ENCODE results near the gene FXYD5.

FXYD5 gene

DNA sequence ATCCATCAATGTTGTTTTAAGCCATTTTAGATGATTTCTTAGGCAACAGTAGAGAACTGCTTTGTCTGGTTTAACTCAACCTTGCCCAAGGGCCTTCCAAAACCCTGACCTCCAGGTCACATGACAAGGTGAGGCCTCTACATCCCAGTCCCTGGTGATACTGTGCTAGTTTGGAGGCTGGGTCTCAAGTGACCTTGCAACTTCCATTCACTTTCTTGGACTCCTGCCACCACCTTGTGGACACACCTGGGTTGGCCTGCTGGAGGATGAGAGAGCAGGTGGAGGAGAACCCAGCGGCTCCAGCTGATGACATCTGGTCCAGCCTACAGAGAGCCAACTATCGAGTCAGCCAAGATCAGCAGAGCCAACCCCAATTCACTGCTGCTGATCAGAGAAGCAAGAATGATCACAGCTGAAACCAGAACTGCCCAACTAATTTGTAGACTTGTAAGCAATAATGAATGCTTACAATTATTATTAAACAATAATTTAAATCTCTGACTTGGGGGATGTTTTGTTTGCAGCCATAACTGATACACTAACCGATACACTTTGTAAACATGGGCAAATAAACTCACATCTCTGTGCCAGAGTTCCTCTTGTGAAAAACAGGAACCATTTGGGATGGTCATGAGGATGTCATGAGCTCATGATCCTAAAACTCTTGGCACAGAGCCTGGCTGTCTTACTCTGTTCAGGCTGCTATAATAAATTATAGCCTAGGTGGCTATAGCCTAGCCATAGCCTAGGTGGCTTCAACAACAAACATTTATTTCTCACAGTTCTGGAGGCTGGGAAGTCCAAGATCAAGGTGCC, 62.5 kb downstream of the FXYD5 start (continued):
- no peak for TF ChIP-seq TSHZ2 (CRISPR knock-in tag; IDR thresholded peaks at IDR 0.05)
- no peak for TF ChIP-seq OSR1 (CRISPR knock-in tag; IDR thresholded peaks at IDR 0.05)
- TF ChIP-seq ZFP30 (CRISPR knock-in tag; IDR thresholded peaks at IDR 0.05): no peak
- no peak for TF ChIP-seq ZNF565 (CRISPR knock-in tag; conservative IDR thresholded peaks at IDR 0.05; ENCODE audit: low read depth)

GRCh38 chr19:35217649-35217990, 63.1 kb downstream of the FXYD5 start:
- no peak for ATAC-seq
- no peak for TF ChIP-seq RARB (CRISPR knock-in tag; IDR thresholded peaks at IDR 0.05)
- no peak for TF ChIP-seq PATZ1 (CRISPR knock-in tag; IDR thresholded peaks at IDR 0.05; ENCODE audit: borderline replicate concordance)
- no peak for TF ChIP-seq ZNF565 (CRISPR knock-in tag; conservative IDR thresholded peaks at IDR 0.05; ENCODE audit: low read depth)
- TF ChIP-seq ZFP30 (CRISPR knock-in tag; IDR thresholded peaks at IDR 0.05): no peak
- no peak for TF ChIP-seq ISL1 (CRISPR knock-in tag; IDR thresholded peaks at IDR 0.05)
- TF ChIP-seq GLIS3 (CRISPR knock-in tag; IDR thresholded peaks at IDR 0.05): no peak
- TF ChIP-seq OSR1 (CRISPR knock-in tag; IDR thresholded peaks at IDR 0.05): no peak
- TF ChIP-seq TCF4 (CRISPR knock-in tag; IDR thresholded peaks at IDR 0.05; ENCODE audit: borderline replicate concordance): no peak
- TF ChIP-seq, protein P1, sequence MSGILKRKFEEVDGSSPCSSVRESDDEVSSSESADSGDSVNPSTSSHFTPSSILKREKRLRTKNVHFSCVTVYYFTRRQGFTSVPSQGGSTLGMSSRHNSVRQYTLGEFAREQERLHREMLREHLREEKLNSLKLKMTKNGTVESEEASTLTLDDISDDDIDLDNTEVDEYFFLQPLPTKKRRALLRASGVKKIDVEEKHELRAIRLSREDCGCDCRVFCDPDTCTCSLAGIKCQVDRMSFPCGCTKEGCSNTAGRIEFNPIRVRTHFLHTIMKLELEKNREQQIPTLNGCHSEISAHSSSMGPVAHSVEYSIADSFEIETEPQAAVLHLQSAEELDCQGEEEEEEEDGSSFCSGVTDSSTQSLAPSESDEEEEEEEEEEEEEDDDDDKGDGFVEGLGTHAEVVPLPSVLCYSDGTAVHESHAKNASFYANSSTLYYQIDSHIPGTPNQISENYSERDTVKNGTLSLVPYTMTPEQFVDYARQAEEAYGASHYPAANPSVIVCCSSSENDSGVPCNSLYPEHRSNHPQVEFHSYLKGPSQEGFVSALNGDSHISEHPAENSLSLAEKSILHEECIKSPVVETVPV (CRISPR knock-in tag; IDR thresholded peaks at IDR 0.05): no peak
- TF ChIP-seq PPARA (CRISPR knock-in tag; IDR thresholded peaks at IDR 0.05; ENCODE audit: borderline replicate concordance): no peak
- no peak for TF ChIP-seq ZC3H10 (CRISPR knock-in tag; IDR thresholded peaks at IDR 0.05)

DNA sequence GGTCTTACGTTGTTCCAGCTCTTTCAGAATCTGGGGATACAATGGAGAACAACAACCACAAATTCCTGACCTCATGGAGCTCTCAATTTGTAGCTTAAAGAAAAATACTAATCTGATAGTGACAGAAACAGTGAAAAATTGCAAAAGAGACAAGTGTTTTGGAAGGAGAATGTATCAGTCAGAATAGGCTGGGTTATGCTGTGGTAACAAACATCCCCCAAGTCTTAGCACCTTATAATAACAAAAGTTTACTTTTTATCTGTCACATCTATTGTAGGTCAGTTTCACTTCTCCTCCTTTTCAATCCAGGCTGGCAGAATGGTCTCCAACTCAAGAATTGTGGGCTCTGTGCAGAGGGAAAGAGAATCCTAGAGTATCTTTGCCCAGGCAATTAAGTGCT, 64.5 kb downstream of the FXYD5 start:
- TF ChIP-seq TOX (CRISPR knock-in tag; IDR thresholded peaks at IDR 0.05; ENCODE audit: borderline replicate concordance) (no peak), ARNTL (CRISPR knock-in tag; IDR thresholded peaks at IDR 0.05; ENCODE audit: borderline replicate concordance, low read depth) (no peak), ISL1 (CRISPR knock-in tag; IDR thresholded peaks at IDR 0.05) (no peak), ZFP30 (CRISPR knock-in tag; IDR thresholded peaks at IDR 0.05) (no peak), TCF4 (CRISPR knock-in tag; IDR thresholded peaks at IDR 0.05; ENCODE audit: borderline replicate concordance) (no peak), PPARA (CRISPR knock-in tag; IDR thresholded peaks at IDR 0.05; ENCODE audit: borderline replicate concordance) (no peak), ZFP3 (CRISPR knock-in tag; IDR thresholded peaks at IDR 0.05) (no peak), SNAI2 (CRISPR knock-in tag; IDR thresholded peaks at IDR 0.05) (no peak), RARB (CRISPR knock-in tag; IDR thresholded peaks at IDR 0.05) (no peak), ZNF565 (CRISPR knock-in tag; conservative IDR thresholded peaks at IDR 0.05; ENCODE audit: low read depth) (no peak), TSHZ2 (CRISPR knock-in tag; IDR thresholded peaks at IDR 0.05) (no peak), GLIS3 (CRISPR knock-in tag; IDR thresholded peaks at IDR 0.05) (no peak), BACH2 (CRISPR knock-in tag; IDR thresholded peaks at IDR 0.05; ENCODE audit: borderline replicate concordance) (no peak), PATZ1 (CRISPR knock-in tag; IDR thresholded peaks at IDR 0.05; ENCODE audit: borderline replicate concordance) (no peak), CSDC2 (CRISPR knock-in tag; IDR thresholded peaks at IDR 0.05) (no peak), ZC3H10 (CRISPR knock-in tag; IDR thresholded peaks at IDR 0.05) (no peak), ZNF8 (CRISPR knock-in tag; IDR thresholded peaks at IDR 0.05) (no peak), OSR1 (CRISPR knock-in tag; IDR thresholded peaks at IDR 0.05) (no peak)
- TF ChIP-seq, protein P1 (CRISPR knock-in tag; IDR thresholded peaks at IDR 0.05): no peak
- TF ChIP-seq, protein P2, sequence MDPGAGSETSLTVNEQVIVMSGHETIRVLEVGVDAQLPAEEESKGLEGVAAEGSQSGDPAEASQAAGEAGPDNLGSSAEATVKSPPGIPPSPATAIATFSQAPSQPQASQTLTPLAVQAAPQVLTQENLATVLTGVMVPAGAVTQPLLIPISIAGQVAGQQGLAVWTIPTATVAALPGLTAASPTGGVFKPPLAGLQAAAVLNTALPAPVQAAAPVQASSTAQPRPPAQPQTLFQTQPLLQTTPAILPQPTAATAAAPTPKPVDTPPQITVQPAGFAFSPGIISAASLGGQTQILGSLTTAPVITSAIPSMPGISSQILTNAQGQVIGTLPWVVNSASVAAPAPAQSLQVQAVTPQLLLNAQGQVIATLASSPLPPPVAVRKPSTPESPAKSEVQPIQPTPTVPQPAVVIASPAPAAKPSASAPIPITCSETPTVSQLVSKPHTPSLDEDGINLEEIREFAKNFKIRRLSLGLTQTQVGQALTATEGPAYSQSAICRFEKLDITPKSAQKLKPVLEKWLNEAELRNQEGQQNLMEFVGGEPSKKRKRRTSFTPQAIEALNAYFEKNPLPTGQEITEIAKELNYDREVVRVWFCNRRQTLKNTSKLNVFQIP (CRISPR knock-in tag; IDR thresholded peaks at IDR 0.05; ENCODE audit: borderline replicate concordance, low read depth): no peak
- ATAC-seq: no peak

Data from SK-N-SH treated with all-trans-retinoic acid at 6 μM for 48 hours (cell line).